GM18499 (cell line): ENCODE measurements around the gene ZNF709.
"Not testable (repeated sequence)": the region's sequence is repeated elsewhere in the genome, so short reads cannot be mapped to it uniquely, and the experiment has no call there.

Experiments used
- ATAC-seq: cut with Tn5 transposase; IDR thresholded peaks from one replicate; pipeline ENCODE4 v1.9.1; 2021; ENCODE audit warnings: moderate number of reproducible peaks; ENCODE audit not compliant: insufficient read depth, unreplicated experiment

The ZNF709 gene

DNA sequence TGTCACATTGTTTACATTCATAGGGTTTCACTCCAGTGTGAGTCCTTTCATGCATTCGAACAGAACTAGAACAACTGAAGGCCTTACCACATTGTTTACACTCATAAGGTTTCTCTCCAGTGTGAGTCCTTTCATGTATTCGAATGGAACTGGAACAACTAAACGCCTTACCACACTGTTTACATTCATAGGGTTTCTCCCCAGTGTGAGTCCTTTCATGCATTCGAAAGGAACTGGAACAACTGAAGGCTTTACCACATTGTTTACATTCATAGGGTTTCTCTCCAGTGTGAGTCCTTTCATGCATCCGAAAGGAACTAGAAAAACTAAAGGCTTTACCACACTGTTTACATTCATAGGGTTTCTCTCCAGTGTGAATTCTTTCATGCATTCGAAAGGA is 20.5 kb downstream of the ZNF709 start:
- ATAC-seq, result not testable (repeated sequence)

DNA sequence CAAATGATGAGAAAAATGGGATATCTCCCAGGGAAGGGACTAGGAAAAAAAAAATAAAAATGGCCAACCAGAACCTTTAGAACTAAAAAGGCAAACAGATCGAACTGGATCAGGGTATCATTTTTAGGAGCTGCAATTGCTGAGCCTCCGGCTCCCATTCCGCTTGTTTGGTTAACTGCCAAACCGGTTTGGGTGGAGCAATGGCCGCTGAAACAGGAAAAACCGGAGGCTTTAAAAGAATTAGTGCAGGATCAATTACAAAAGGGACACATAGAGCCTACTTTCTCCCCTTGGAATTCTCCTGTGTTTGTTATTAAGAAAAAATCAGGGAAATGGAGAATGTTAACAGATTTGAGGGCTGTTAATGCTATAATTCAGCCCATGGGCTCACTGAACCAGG is 31.1 kb downstream of the ZNF709 start:
- no peak for ATAC-seq

- no peak for ATAC-seq
These were observed 33.8 kb downstream of the ZNF709 start for GRCh38 chr19:12450844-12451243.

GRCh38 chr19:12448808-12449207 is 35.8 kb downstream of the ZNF709 start:
- no peak for ATAC-seq

DNA sequence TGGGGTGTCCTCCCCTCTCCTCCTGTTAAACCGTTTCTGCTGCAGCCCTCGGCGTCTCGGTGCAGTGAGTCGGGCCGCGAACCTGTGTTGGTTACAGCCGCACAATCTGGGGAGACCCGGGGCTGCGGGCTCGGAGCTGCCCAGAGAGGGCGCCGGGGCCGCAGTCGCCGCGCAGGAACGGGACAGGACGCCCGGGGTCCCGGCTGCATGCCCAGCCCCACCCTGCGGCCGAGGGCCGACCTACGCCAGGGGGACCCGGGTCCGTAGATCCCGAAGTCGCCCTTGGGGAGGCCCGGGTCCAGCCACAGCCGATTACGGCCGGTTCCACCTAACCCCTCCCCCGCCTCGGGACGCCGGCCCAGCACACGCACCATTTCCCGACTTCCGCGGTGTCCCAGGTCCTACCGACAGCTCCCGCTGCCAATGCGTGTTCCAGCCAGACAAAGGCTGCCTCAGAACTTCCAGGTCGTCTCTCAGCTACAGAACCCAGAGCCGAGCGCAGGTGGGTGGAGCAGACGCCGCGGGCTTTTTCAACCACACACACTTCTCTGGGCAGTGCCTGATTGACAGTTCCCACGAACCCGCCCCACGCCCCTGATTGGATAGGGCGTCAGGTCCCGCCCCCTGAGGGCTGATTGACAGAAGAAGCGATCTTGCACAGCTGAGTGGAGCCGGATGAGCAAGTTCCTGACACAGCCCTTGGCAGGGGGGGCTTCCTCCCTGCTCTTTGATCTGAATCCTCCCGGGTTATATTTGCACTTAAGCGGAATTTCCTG is 43.9 kb downstream of the ZNF709 start, which contains the start of gene ZNF443:
Gene ZNF443, minus strand, starts transcription at position 481 of the 776 bp plus-strand sequence. Its CDS starts 107 bp downstream, at position 374.
- ATAC-seq, result peak; percentile 78

- not testable (repeated sequence) for ATAC-seq
These were observed 44.7 kb downstream of the ZNF709 start for GRCh38 chr19:12439686-12440540.

DNA sequence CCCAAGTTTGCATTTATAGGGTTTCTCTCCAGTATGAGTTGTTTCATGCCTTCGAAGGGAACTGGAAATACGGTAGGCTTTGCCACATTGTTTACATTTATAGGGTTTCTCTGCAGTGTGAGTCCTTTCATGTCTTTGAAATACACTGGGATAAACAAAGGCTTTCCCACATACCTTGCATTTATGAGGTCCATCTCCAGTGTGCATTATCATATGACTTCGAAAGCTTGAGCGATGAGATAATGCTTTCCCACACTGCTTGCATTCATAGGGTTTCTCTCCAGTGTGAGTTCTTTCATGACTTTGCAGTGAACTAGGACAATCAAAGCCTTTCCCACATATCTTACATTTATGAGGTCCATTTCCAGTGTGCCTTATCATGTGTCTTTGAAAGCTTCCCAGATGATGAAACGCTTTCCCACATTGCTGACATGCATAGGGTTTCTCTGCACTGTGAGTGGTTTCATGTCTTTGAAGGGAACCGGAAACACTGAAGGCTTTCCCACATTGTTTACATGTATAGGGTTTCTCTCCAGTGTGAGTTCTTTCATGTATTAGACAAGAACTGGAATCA is 53.8 kb downstream of the ZNF709 start:
- not testable (repeated sequence) for ATAC-seq

- no peak for ATAC-seq
These were observed 58.7 kb downstream of the ZNF709 start for GRCh38 chr19:12425888-12426274.

- no peak for ATAC-seq
These were observed 59.3 kb downstream of the ZNF709 start for GRCh38 chr19:12425236-12425887.

DNA sequence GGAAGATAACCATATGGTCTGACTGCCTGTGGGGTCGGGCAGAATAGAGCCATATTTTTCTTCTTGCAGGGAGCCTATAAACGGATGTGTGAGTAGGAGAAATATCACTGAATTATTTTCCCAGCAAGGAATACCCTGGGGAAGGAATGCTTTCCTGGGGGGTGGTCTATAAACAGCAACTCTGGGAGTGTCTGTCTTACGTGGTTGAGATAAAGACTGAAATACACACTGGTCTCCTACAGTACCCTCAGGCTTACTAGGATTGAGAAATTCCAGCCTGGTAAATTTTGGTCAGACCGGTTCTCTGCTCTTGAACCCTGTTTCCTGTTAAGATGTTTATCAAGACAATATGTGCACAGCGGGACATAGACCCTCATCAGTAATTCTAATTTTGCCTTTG is 67.3 kb downstream of the ZNF709 start:
- ATAC-seq, result not testable (repeated sequence)

- ATAC-seq, result no peak
These were observed 72.7 kb downstream of the ZNF709 start for GRCh38 chr19:12411893-12412292.
